ENCODE results near the gene KIRREL3.

DNA sequence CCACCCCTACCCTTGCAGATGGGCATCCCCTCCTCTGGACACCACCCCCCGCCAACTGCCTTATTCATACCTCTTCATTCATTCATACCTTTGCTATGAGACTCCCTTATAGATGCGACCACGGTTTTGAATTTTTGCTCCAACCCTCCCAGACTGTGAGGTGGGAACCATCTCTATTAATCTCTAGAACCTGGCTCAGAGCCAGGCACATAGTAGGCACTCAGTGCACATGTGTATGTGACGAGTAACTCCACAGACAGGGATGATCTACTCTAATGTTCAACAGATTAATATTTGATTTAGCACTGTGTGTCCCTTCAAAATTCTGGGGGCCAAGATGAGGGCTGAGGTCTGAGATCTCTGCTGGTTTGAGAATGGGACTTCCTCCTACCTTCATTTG is 424.7 kb downstream of the KIRREL3 start:
- TF ChIP-seq GATA2 (IDR thresholded peaks at IDR 0.05; ENCODE audit: low read depth, low read length) (no peak), GATA3 (IDR thresholded peaks at IDR 0.05; ENCODE audit: low read depth, low read length) (no peak)
